Raji (cell line): Measurements from ENCODE around the gene NBEA.

Source experiments
- POLR2A ChIP-seq: IDR thresholded peaks from 2 replicates; pipeline ENCODE4 v1.6.1; 2011; ENCODE audit warnings: low read depth, low read length, control low read depth; ENCODE audit not compliant: insufficient read depth

NBEA gene

DNA sequence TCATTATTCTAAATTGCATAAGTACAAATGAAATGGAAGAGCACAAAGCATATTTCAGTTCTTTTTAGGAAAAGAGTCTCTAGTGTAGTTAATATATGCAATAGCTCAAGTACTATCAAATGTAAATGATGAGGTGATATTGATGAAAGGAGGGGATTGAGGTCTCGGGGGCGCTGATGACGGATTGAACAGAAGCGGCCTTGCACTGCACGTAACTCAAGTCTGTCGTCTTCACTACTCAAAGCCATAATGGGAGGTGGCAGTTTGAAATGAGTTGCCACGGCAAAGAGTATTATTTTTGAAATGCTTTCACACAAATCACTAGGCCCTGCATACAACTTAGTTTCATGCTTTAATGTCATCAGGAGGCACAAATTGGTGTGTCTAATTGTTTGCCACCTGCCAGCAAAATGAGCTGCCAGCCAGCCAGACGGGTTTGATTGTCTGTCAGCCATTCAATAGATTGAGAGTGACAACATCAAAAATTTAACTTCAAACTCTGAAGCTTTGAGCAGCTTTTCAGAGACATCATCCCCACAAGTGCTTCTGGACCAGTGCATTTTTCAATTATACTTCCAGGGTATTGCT lies 256.6 kb downstream of the NBEA start:
- TF ChIP-seq POLR2A: no peak

DNA sequence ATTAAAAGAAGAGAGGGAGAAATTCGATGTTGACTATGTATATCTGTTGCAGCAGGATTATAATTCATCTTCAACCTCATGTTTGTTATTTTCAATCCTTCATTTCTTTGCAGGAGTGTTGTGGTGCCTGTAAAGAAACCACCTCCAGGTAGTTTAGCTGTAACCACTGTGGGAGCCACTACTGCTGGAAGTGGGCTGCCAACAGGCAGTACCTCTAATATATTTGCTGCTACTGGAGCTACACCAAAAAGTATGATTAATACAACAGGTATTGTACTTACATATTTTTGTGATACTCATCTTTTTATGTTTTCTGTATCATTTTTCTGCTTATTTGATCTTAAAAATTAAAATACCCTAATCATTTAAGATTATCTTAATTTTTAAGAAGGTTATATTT lies 266.5 kb downstream of the NBEA start:
- TF ChIP-seq POLR2A: no peak

DNA sequence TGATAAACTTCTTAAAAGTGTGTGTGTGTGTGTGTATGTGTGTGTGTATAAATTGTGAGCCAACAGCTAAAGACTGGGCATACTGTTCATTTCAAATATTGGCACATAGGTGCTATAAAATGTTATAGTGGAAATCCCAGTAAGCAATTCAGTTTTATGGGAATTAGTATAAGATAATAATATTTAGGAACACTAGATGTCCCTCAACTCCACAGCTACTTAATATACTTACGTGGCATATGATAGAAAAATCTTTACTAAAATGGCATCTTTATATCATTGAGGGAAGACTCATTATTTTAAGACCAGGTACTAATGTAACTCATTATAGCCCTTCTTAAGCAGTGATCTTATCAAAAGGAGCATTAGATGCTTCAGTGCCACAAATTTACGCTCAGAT lies 268.2 kb downstream of the NBEA start:
- no peak for TF ChIP-seq POLR2A

DNA sequence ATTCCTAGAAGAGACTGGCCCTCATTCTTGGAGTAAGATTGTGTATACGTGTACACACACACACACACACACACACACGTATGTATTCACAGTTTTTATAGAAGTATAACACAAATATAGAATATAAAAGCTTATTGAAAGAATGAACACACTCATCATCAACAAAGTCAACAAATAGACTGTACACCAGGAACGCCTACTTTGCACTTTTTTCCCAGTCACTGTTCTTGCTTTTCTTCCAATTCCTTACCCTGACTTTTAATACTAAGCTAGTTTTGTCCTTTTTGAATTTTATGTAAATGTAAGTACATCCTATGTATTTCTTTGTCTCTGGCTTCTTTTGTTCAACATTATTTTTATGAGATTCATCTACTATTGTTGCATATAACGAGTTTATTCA lies 269.9 kb downstream of the NBEA start:
- TF ChIP-seq POLR2A: no peak

GRCh38 chr13:35213911-35214310 lies 271.8 kb downstream of the NBEA start:
- TF ChIP-seq POLR2A: no peak

DNA sequence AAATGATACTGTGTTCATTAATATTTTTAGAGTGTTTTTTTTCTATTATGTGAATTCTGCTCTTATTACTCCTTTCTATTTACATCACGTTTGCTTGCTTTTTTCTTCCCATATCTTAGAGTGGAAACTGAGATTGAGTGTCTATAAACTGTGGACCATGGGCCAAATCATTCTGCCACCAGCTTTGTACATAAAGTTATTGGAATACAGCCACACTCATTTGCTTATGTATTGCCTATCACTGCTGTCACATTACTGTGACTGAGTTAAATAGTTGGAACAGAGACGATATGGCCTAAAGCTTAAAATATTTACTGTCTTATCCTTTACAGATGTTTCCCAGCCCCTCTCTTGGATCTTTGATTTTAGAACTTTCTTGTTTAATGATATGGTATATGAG lies 274.1 kb downstream of the NBEA start:
- TF ChIP-seq POLR2A: no peak

DNA sequence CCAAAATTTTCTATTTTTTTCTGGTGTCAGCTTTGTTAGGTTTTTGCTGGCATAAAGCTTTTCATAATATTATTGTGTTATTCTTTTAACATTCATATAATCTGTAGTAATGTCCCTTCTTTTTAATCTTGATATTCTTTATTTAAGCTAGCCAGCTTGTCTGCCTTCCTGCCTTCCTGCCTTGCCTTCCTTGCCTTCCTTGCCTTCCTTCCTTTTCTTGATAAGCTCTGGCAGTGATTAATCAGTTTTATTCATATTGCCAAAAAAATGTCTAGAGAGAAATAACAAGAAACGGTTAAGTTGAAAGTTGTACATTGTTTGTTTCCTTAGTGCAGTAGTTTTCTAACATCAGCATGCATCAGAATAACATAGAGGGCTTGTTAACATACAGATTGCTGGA lies 277.0 kb downstream of the NBEA start:
- no peak for TF ChIP-seq POLR2A

DNA sequence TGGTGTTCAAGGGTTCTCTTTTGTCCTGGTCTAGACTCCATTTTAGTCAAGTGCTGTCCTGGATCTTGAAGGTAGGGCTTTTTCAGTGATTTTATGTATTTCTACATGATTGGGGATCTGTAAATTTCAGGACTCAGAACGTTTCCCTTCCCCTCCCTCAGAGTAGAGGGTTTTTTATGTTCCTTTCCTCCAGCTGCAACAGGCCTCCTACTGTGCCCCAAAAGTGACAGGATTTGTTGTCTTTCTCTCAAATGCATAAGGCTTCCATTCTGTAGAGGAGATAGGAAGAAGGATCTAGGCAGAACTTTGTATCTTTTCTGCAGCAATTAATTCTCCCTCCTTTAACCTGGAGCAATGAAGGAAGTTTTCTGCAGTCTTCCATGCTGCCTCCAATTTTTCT lies 283.1 kb downstream of the NBEA start:
- TF ChIP-seq POLR2A: no peak

GRCh38 chr13:35225582-35225981 lies 283.5 kb downstream of the NBEA start:
- no peak for TF ChIP-seq POLR2A

DNA sequence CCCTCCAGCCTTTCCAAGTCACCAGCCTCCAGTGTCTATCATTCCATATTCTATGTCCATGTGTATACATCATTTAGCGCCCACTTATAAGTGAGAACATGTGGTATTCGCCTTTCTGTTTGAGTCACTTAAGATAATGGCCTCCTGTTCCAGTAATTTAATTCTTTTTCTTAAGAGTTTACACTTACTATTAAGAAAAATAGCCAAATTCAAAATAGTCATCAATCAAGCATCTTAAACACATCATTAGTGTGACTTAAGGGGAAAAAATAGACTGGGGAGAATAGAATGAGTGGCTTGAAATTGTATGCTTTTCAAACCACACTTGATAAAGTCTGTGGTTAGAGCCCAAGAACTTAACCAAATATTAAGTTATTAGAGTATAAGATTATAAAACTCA lies 286.5 kb downstream of the NBEA start:
- no peak for TF ChIP-seq POLR2A

DNA sequence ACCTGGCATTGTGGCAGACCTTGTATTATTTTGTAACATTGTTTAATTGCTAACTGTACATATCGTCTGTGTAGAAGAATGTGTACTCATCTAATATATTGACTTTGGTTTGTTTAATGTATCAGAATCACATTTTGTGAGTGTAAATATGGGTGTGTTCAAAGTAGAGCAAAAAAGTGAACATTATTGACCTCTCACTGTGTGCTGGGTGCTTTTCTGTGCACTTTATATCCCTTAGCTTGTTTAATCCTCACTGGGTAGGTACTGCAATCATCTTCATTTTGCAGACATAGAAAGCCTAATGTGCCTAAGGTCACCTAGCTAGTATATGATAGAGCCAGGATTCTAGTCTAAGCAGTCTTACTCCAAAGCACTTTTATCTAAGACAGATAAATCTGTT lies 289.4 kb downstream of the NBEA start:
- TF ChIP-seq POLR2A: no peak

DNA sequence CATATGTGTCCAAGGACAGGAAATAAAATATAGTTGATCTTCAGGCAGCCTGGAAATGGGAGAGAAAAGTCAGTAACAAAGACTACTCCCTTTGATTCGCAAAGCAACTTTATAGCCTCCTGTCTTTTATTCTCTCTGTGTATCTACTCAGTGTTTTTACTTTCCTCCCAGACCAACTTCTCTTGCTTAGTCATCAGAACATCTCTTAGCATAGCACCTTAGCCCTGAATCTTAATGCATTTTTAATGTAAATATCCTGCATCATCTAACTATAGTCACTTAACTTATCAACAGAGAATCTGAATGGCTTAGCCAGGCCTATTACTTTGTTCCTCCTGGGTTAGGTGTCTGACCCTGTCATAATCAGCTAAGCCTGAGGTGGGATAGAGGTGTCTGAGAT lies 296.2 kb downstream of the NBEA start:
- TF ChIP-seq POLR2A: no peak

GRCh38 chr13:35252536-35253205 lies 310.6 kb downstream of the NBEA start:
- TF ChIP-seq POLR2A: no peak

GRCh38 chr13:35255241-35255640 lies 313.2 kb downstream of the NBEA start:
- no peak for TF ChIP-seq POLR2A

DNA sequence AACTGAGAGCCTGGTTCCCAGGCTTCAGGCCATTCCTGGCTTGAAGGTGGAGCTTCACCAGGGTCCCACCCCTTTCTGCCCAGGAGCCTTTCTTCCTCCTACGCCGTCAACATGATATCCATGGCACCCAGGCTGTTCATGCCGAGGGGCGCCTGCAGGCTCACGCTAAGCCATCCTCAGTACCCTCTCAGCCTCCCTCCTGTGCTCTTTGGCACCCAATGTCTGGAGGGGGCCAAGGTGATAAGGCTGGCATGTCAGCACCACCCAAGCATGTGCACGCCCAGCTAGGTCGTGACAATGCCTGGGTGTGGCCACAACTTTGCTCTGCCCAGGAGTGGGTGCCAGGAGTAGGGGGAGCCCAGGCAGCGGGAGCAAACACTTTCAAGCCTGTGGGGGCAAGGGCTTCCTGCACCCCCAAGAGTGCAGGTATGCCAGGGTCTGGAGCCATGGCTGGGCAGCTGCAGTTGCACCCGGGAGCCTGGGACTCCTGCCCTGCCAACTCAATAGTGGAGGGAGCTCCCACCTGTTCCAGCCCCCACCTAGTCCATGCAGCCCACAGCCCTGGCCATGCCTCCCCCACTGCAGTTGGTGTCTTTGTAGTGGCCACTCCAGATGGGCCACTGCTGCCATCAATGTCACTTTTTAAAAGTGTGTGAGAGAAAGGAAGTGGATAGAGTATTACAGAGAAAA lies 314.5 kb downstream of the NBEA start:
- no peak for TF ChIP-seq POLR2A

GRCh38 chr13:35260316-35260715 lies 318.2 kb downstream of the NBEA start:
- TF ChIP-seq POLR2A: no peak

- no peak for TF ChIP-seq POLR2A
Observed at GRCh38 chr13:35266412-35266811, 324.3 kb downstream of the NBEA start.

DNA sequence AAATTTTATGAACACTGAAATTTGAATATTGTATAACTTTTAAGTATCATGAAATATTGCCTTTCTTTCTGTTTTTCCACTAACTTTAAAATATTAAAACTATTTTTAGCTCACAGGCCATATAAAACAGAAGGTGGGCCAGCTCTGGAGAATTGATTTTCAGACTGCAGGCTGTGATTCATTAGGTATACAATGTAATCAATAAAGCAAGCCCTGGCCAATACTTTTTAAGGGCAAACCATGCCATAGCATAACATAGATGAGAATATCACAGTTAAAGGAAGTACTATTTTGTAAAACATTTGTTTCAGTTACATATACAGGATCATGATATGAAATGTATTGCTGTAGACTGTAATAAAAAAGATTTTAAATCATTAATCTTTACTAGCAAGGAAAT lies 336.8 kb downstream of the NBEA start:
- TF ChIP-seq POLR2A: no peak
